Type B pancreatic cell (in vitro differentiated cells): ENCODE data around the gene GMDS. TPM values are rescaled to one million over a fixed set of nuclear protein-coding genes. Genes with fewer than 3 reads are reported as not detected.

Experiments
- DNase-seq: peaks from one replicate; pipeline ENCODE4 v3.0.0; 2021; ENCODE audit warnings: mixed read lengths; ENCODE audit not compliant: unreplicated experiment; ENCODE audit errors: extremely low spot score
- H3K27ac Mint-ChIP-seq: 2 replicates; pipeline ENCODE4 v1.8.0; 2021; ENCODE audit warnings: mild to moderate bottlenecking, mixed read lengths
- H3K27me3 Mint-ChIP-seq: 2 replicates; pipeline ENCODE4 v1.8.0; 2021; ENCODE audit warnings: mixed read lengths
- H3K36me3 Mint-ChIP-seq: 2 replicates; pipeline ENCODE4 v1.8.0; 2021; ENCODE audit warnings: mixed read lengths
- H3K4me1 Mint-ChIP-seq: one replicate; pipeline ENCODE4 v1.8.0; 2021; ENCODE audit warnings: mixed read lengths; ENCODE audit not compliant: unreplicated experiment
- H3K4me3 Mint-ChIP-seq: 2 replicates; pipeline ENCODE4 v1.8.0; 2021; ENCODE audit warnings: mild to moderate bottlenecking, mixed read lengths
- H3K9me3 Mint-ChIP-seq: 2 replicates; pipeline ENCODE4 v1.8.0; 2021; ENCODE audit warnings: mixed read lengths
- CTCF ChIP-seq: fragments of 200-600 bp; sonication (generic); conservative IDR thresholded peaks from 2 replicates; pipeline ENCODE4 v1.5.0; 2021; ENCODE audit warnings: antibody characterized with exemption, mild to moderate bottlenecking
- total RNA-seq: library from RNA; stranded (reverse); gene quantifications from 2 replicates; pipeline ENCODE4 v1.2.1, GENCODE V29; 2021; ENCODE audit warnings: low replicate concordance

The GMDS gene
- total RNA-seq, 1 donor from 2014 or later, result 41.3 TPM

- no peaks in the 10 kb centered on the region for H3K9me3 Mint-ChIP-seq
- H3K27ac Mint-ChIP-seq, result no peak overlapping the region
- H3K4me1 Mint-ChIP-seq, result peaks cover 66% of the 10 kb centered on the region
Observed at GRCh38 chr6:1766654-1767053, 478.8 kb downstream of the GMDS start.

GRCh38 chr6:1765160-1765903, 480.1 kb downstream of the GMDS start:
- no peak for DNase-seq
- TF ChIP-seq CTCF, result no peak
- Mint-ChIP-seq H3K27ac (no peak overlapping the region), H3K4me1 (peaks cover 68% of the 10 kb centered on the region), H3K36me3 (no peaks in the 10 kb centered on the region), H3K4me3 (no peak overlapping the region), H3K9me3 (no peaks in the 10 kb centered on the region), H3K27me3 (no peaks in the 10 kb centered on the region)

More at GRCh38 chr6:1766654-1767053, 478.8 kb downstream of the GMDS start:
- H3K4me3 Mint-ChIP-seq, result no peak overlapping the region
- no peaks in the 10 kb centered on the region for H3K36me3 Mint-ChIP-seq
- no peak for DNase-seq
- no peak for TF ChIP-seq CTCF
- no peaks in the 10 kb centered on the region for H3K27me3 Mint-ChIP-seq

GRCh38 chr6:1764397-1764987, 480.9 kb downstream of the GMDS start:
- no peak for DNase-seq
- Mint-ChIP-seq H3K9me3 (no peaks in the 10 kb centered on the region), H3K27ac (peak overlapping the region; percentile 76), H3K4me3 (no peak overlapping the region), H3K4me1 (peaks cover 63% of the 10 kb centered on the region), H3K27me3 (no peaks in the 10 kb centered on the region), H3K36me3 (no peaks in the 10 kb centered on the region)
- TF ChIP-seq CTCF, result no peak

- Mint-ChIP-seq H3K36me3 (no peaks in the 10 kb centered on the region), H3K9me3 (no peaks in the 10 kb centered on the region), H3K4me3 (no peak overlapping the region), H3K4me1 (peaks cover 60% of the 10 kb centered on the region), H3K27ac (peak overlapping the region; percentile 76), H3K27me3 (no peaks in the 10 kb centered on the region)
- no peak for DNase-seq
- TF ChIP-seq CTCF, result no peak
Observed at GRCh38 chr6:1763404-1763803, 482.0 kb downstream of the GMDS start.

- no peak for TF ChIP-seq CTCF
- Mint-ChIP-seq H3K27ac (no peak overlapping the region), H3K27me3 (no peaks in the 10 kb centered on the region), H3K4me1 (peaks cover 60% of the 10 kb centered on the region), H3K9me3 (peaks cover 4% of the 10 kb centered on the region), H3K4me3 (peak overlapping the region; percentile 41), H3K36me3 (peaks cover 3% of the 10 kb centered on the region)
- no peak for DNase-seq
Observed at GRCh38 chr6:1762203-1762602, 483.2 kb downstream of the GMDS start.
